Kidney epithelial cell (primary cell): Measurements from ENCODE around the gene MAPK14. TPM values are rescaled to one million over a fixed set of nuclear protein-coding genes. Genes with fewer than 3 reads are reported as not detected.
"Not testable (repeated sequence)": the region's sequence is repeated elsewhere in the genome, so short reads cannot be mapped to it uniquely, and the experiment has no call there.

Experiments
- DNase-seq: peaks from one replicate; pipeline ENCODE4 v3.0.0-alpha.2; 2010; ENCODE audit warnings: low read depth
- H3K27me3 ChIP-seq: 2 replicates; pipeline ENCODE4 v1.6.0; 2011; ENCODE audit warnings: low read length; ENCODE audit not compliant: control insufficient read depth, insufficient read depth
- H3K36me3 ChIP-seq: 2 replicates; pipeline ENCODE4 v1.5.1; 2011; ENCODE audit warnings: low read length; ENCODE audit not compliant: control insufficient read depth, insufficient read depth
- H3K4me3 ChIP-seq: 2 replicates; pipeline ENCODE4 v1.5.1; 2011; ENCODE audit warnings: low read depth, mild to moderate bottlenecking, control low read depth, low read length
- CTCF ChIP-seq: IDR thresholded peaks from 2 replicates; pipeline ENCODE4 v1.5.1; 2011; ENCODE audit warnings: mild to moderate bottlenecking, moderate library complexity, low read length, control low read depth, inconsistent platforms; ENCODE audit not compliant: insufficient read depth, poor library complexity, severe bottlenecking
- total RNA-seq: library from RNA; depleted of rRNA; stranded (reverse); fragments of >200 nt; gene quantifications from 2 replicates; pipeline ENCODE4 v1.2.3, GENCODE V29; 2015

MAPK14 gene
- total RNA-seq, result 33.3 and 35.9 TPM in 2 replicates

DNA sequence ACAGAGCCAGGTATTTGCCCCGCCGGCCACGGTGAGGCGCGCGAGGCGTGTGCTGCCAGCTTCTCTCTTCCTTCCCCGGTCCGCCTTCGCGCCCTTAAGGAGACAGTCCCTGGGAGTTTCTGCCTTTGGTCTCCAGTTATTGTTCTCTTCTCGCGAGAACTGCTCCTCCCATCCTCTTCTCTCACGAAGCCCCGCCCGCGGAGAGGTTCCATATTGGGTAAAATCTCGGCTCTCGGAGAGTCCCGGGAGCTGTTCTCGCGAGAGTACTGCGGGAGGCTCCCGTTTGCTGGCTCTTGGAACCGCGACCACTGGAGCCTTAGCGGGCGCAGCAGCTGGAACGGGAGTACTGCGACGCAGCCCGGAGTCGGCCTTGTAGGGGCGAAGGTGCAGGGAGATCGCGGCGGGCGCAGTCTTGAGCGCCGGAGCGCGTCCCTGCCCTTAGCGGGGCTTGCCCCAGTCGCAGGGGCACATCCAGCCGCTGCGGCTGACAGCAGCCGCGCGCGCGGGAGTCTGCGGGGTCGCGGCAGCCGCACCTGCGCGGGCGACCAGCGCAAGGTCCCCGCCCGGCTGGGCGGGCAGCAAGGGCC, at the start of gene MAPK14:
TSS of gene MAPK14 (plus strand) at position 308 of the 587 bp plus-strand sequence. CDS start 350 bp downstream, outside the sequence.
- no peaks in the 10 kb centered on the region for H3K27me3 ChIP-seq
- peak; percentile 89 for TF ChIP-seq CTCF
- peak; percentile 98 for DNase-seq
- H3K4me3 ChIP-seq, result peak within 1 kb of the TSS; percentile 89
- H3K36me3 ChIP-seq, result no peaks in the 10 kb centered on the region

DNA sequence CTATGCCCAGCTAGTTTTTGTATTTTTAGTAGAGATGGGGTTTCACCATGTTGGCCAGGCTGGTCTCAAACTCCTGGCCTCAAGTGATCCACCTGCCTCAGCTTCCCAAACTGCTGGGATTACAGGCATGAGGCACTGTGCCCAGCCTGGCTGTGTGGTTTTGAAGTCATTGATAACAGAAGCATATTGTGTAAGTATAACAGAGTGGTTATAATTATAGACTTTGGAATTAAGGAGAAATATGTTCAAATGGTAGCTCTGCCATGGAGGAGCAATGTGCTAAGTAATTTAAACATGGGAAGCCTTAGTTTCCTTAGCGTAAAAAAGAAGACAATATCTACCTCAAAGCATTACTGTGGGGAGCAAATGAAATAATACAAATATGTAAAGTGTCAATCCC, 47.5 kb upstream of the MAPK14 start:
- not testable (repeated sequence) for H3K36me3 ChIP-seq, DNase-seq, H3K27me3 ChIP-seq, H3K4me3 ChIP-seq

DNA sequence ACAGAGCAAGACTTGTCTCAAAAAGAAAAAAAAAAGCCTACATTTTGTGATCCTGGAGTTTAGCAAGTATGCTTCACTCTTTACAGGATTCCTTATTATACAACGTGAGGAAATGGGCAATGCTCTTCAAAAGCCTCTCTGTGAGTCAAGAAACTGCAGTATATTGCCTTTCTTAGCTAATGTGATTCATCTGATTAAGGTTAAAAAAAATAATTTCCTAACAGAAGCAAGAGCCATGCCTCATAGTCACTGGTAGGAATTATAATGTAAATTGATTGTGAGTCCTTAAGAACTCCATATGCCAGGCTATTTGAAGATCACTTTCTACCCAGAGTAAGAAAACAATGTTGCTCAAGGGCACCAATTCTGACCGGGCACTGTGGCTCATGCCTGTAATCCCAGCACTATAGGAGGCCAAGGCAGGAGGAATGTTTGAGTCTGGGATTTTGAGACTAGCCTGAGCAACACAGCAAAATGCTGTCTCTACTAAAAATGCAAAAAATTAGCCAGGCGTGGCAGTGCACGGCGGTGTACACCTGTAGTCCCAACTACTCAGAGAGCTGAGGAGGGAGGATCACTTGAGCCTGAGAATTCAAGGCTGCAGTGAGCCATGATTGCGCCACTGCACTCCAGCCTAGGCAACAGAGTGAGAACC, 46.5 kb upstream of the MAPK14 start:
- TF ChIP-seq CTCF, result no peak
- Histone ChIP-seq H3K4me3 (no peak overlapping the region), H3K27me3 (no peaks in the 10 kb centered on the region), H3K36me3 (no peaks in the 10 kb centered on the region)
- DNase-seq, result no peak

GRCh38 chr6:35984701-35985100, 42.9 kb upstream of the MAPK14 start:
- no peak for TF ChIP-seq CTCF
- Histone ChIP-seq H3K27me3 (no peaks in the 10 kb centered on the region), H3K36me3 (no peaks in the 10 kb centered on the region), H3K4me3 (no peak overlapping the region)
- no peak for DNase-seq

DNA sequence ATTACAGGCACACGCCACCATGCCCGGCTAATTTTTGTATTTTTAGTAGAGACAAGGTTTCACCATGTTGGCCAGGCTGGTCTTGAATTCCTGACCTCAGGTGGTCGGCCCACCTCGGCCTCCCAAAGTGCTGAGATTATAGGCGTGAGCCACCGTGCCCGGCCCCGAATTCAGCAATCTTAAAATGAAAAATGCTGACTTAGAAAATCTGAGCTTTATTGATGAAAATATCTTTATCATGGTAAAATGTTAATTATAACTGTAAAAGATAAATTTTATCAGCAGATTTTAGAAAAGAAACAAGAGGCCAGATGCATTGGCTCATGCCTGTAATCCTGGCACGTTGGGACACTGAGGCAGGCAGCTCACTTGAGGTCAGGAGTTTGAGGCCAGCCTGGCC, 39.6 kb upstream of the MAPK14 start:
- not testable (repeated sequence) for DNase-seq, H3K4me3 ChIP-seq, H3K27me3 ChIP-seq, H3K36me3 ChIP-seq

DNA sequence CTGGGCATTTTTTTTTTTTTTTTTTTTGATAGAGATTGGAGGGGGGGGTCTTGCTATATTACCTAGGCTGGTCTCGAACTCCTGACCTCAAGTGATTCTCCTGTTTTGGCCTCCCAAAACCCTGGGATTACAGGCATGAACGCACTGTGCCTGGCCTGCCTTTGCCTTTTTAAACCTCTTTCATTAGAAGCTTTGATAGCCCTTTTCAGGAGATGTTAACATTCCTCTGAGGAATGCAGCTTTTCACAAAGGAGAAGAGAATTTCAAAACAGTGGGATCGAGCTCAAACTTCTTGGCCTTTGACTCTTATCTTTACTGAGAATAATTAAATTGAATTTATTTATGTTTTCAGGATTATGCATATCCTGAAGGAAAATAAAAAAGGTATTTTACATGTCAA, 34.5 kb upstream of the MAPK14 start:
- Histone ChIP-seq H3K36me3 (no peaks in the 10 kb centered on the region), H3K27me3 (no peaks in the 10 kb centered on the region), H3K4me3 (no peak overlapping the region)
- DNase-seq, result no peak
- no peak for TF ChIP-seq CTCF

DNA sequence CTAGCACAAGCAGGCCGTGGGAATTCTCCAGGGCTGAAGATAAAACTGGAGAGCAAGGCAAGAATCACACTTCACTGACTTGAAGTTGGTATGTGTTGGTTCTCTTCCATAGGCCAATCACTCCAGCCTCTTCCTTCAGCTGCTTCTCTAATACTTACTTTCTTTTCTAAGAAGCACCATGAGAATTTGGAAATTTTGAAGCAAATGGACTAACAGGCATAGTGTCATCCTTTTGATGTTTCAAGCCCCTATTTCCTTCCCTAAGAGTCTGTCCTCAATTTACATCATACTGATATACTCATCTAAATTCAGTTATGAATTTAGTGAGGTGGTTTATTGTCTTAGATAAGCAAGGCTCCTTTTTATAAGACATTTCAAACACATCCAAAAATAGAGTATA, 27.2 kb upstream of the MAPK14 start:
- no peak for DNase-seq
- H3K27me3 ChIP-seq, result no peaks in the 10 kb centered on the region
- no peak overlapping the region for H3K4me3 ChIP-seq
- no peak for TF ChIP-seq CTCF
- H3K36me3 ChIP-seq, result no peaks in the 10 kb centered on the region
